ENCODE data around the gene PARP1. TPM values are rescaled to one million over a fixed set of nuclear protein-coding genes. Genes with fewer than 3 reads are reported as not detected.
"Not testable (repeated sequence)": the region's sequence is repeated elsewhere in the genome, so short reads cannot be mapped to it uniquely, and the experiment has no call there.

Gene PARP1
- total RNA-seq, 2 experiments from 2014 or later, result 237 to 242 TPM

GRCh38 chr1:226428348-226428747 is 20.5 kb upstream of the PARP1 start:
- Mint-ChIP-seq H3K9me3 (ENCODE audit: low read depth) (no peaks in the 10 kb centered on the region), H3K4me1 (peaks cover 22% of the 10 kb centered on the region), H3K4me3 (no peak overlapping the region), H3K27me3 (no peaks in the 10 kb centered on the region), H3K36me3 (ENCODE audit: low read depth) (no peaks in the 10 kb centered on the region), H3K27ac (no peak overlapping the region)
- intact Hi-C loops (cut with DNase I, micrococcal nuclease), result loop anchor here in 1 of 2 experiments (5.0 kb wide), 1 partner anchor 179 kb away; no protein-coding TSS in a partner anchor
- CTCF ChIA-PET, result no interaction called here
- ATAC-seq (no peak), DNase-seq (no peak)
- POLR2A ChIA-PET, result no interaction called here

GRCh38 chr1:226427131-226427530 is 19.2 kb upstream of the PARP1 start:
- ChIA-PET POLR2A (no interaction called here), CTCF (interaction anchor here (2.4 kb wide), 1 partner anchor 18 kb away, joined by 8 read pairs; no protein-coding TSS in a partner anchor)
- ATAC-seq, result no peak
- Mint-ChIP-seq H3K27me3 (no peaks in the 10 kb centered on the region), H3K9me3 (ENCODE audit: low read depth) (no peaks in the 10 kb centered on the region), H3K27ac (no peak overlapping the region), H3K36me3 (ENCODE audit: low read depth) (no peaks in the 10 kb centered on the region), H3K4me1 (peaks cover 22% of the 10 kb centered on the region), H3K4me3 (no peak overlapping the region)
- intact Hi-C loops (cut with DNase I, micrococcal nuclease), result loop anchor here in 1 of 2 experiments (5.0 kb wide), 1 partner anchor 180 kb away; no protein-coding TSS in a partner anchor
- DNase-seq, result no peak

DNA sequence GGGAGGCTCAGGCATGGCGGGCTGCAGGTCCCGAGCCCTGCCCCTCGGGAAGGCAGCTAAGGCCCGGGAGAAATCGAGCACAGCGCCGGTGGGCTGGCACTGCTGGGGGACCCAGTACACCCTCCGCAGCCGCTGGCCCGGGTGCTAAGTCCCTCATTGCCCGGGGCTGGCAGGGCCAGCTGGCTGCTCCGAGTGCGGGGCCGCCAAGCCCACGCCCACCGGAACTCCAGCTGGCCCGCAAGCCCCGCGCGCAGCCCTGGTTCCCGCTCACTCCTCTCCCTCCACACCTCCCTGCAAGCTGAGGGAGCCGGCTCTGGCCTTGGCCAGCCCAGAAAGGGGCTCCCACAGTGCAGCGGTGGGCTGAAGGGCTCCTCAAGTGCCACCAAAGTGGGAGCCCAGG is 18.5 kb upstream of the PARP1 start:
- intact Hi-C loops (cut with DNase I, micrococcal nuclease), result loop anchor here in 1 of 2 experiments (5.0 kb wide), 1 partner anchor 181 kb away; no protein-coding TSS in a partner anchor
- H3K4me3 Mint-ChIP-seq; DNase-seq; H3K36me3 Mint-ChIP-seq (ENCODE audit: low read depth); ATAC-seq; H3K27ac Mint-ChIP-seq; H3K9me3 Mint-ChIP-seq (ENCODE audit: low read depth); H3K27me3 Mint-ChIP-seq: not testable (repeated sequence)
- CTCF ChIA-PET, result interaction anchor here (1.8 to 2.4 kb wide), 3 partner anchors 18 to 121 kb away, joined by 7 to 18 read pairs (median 8); partner anchors contain the start of gene PARP1
- POLR2A ChIA-PET, result interaction anchor here (1.8 kb wide), 1 partner anchor 18 kb away, joined by 7 read pairs; the partner anchor contains the start of gene PARP1
- peaks cover 22% of the 10 kb centered on the region for H3K4me1 Mint-ChIP-seq

- H3K36me3 Mint-ChIP-seq (ENCODE audit: low read depth), result no peaks in the 10 kb centered on the region
- peak overlapping the region; percentile 70 for H3K4me3 Mint-ChIP-seq
- DNase-seq (peak; percentile 68), ATAC-seq (peak; percentile 75)
- POLR2A ChIA-PET, result interaction anchor here (0.6 to 1.8 kb wide), 4 partner anchors 17 to 79 kb away, joined by 3 to 7 read pairs (median 5); partner anchors contain the start of gene PARP1
- CTCF ChIA-PET, result interaction anchor here (0.6 to 2.4 kb wide), 7 partner anchors 18 to 260 kb away, joined by 3 to 18 read pairs (median 6); partner anchors contain the start of gene PARP1
- no peaks in the 10 kb centered on the region for H3K27me3 Mint-ChIP-seq
- peaks cover 22% of the 10 kb centered on the region for H3K4me1 Mint-ChIP-seq
- intact Hi-C loops (cut with DNase I, micrococcal nuclease), result loop anchor here (1.0 to 5.0 kb wide), 4 partner anchors 17 to 182 kb away; partner anchors contain the start of genes PARP1 (in 1 of the 2) and STUM (in 1 of the 2)
- H3K27ac Mint-ChIP-seq, result peak overlapping the region; percentile 67
- no peaks in the 10 kb centered on the region for H3K9me3 Mint-ChIP-seq (ENCODE audit: low read depth)
Observed at GRCh38 chr1:226425431-226426031, 17.6 kb upstream of the PARP1 start.

- no peak overlapping the region for H3K4me3 Mint-ChIP-seq
- POLR2A ChIA-PET, result interaction anchor here (0.6 to 1.8 kb wide), 4 partner anchors 17 to 79 kb away, joined by 3 to 7 read pairs (median 5); partner anchors contain the start of gene PARP1
- H3K4me1 Mint-ChIP-seq, result peaks cover 22% of the 10 kb centered on the region
- no peak overlapping the region for H3K27ac Mint-ChIP-seq
- intact Hi-C loops (cut with DNase I, micrococcal nuclease), result loop anchor here (1.0 to 5.0 kb wide), 4 partner anchors 17 to 182 kb away; partner anchors contain the start of genes PARP1 (in 1 of the 2) and STUM (in 1 of the 2)
- H3K27me3 Mint-ChIP-seq, result no peaks in the 10 kb centered on the region
- DNase-seq, result no peak
- peak; percentile 35 for ATAC-seq
- H3K36me3 Mint-ChIP-seq (ENCODE audit: low read depth), result no peaks in the 10 kb centered on the region
- CTCF ChIA-PET, result interaction anchor here (1.0 to 1.9 kb wide), 6 partner anchors 18 to 122 kb away, joined by 3 to 18 read pairs (median 6); partner anchors contain the start of gene PARP1
- no peaks in the 10 kb centered on the region for H3K9me3 Mint-ChIP-seq (ENCODE audit: low read depth)
Observed at GRCh38 chr1:226425004-226425378, 17.1 kb upstream of the PARP1 start.

GRCh38 chr1:226424221-226425003 is 16.5 kb upstream of the PARP1 start:
- H3K27me3 Mint-ChIP-seq, result no peaks in the 10 kb centered on the region

GRCh38 chr1:226422478-226422877 is 14.6 kb upstream of the PARP1 start:
- H3K27ac Mint-ChIP-seq, result no peak overlapping the region
- no peaks in the 10 kb centered on the region for H3K36me3 Mint-ChIP-seq (ENCODE audit: low read depth)
- H3K4me1 Mint-ChIP-seq, result peaks cover 16% of the 10 kb centered on the region
- intact Hi-C loops (cut with DNase I, micrococcal nuclease), result no loop called here
- CTCF ChIA-PET, result interaction anchor here (0.7 to 1.6 kb wide), 3 partner anchors 12 to 204 kb away, joined by 3 read pairs; no protein-coding TSS in a partner anchor
- no peaks in the 10 kb centered on the region for H3K27me3 Mint-ChIP-seq
- H3K4me3 Mint-ChIP-seq, result no peak overlapping the region
- POLR2A ChIA-PET, result no interaction called here
- ATAC-seq (no peak), DNase-seq (no peak)
- H3K9me3 Mint-ChIP-seq (ENCODE audit: low read depth), result no peaks in the 10 kb centered on the region

More at GRCh38 chr1:226424221-226425003, 16.5 kb upstream of the PARP1 start:
- Mint-ChIP-seq H3K4me1 (peaks cover 22% of the 10 kb centered on the region), H3K4me3 (no peak overlapping the region), H3K9me3 (ENCODE audit: low read depth) (no peaks in the 10 kb centered on the region), H3K27ac (no peak overlapping the region), H3K36me3 (ENCODE audit: low read depth) (no peaks in the 10 kb centered on the region)
- DNase-seq (peak; percentile 28), ATAC-seq (peak; percentile 66)
- intact Hi-C loops (cut with DNase I, micrococcal nuclease), result loop anchor here (1.0 to 5.0 kb wide), 5 partner anchors 16 to 184 kb away; partner anchors contain the start of genes PARP1 (in 1 of the 2) and STUM (in 1 of the 2)
- POLR2A ChIA-PET, result interaction anchor here (1.8 kb wide), 1 partner anchor 16 kb away, joined by 7 read pairs; the partner anchor contains the start of gene PARP1
- CTCF ChIA-PET, result interaction anchor here (0.7 to 1.9 kb wide), 8 partner anchors 8 to 123 kb away, joined by 3 to 18 read pairs (median 4); partner anchors contain the start of gene PARP1

- ChIA-PET POLR2A (interaction anchor here (0.6 kb wide), 1 partner anchor 215 kb away, joined by 6 read pairs; no protein-coding TSS in a partner anchor), CTCF (interaction anchor here (0.6 to 2.2 kb wide), 2 partner anchors 12 to 186 kb away, joined by 3 to 17 read pairs; partner anchors contain the start of gene PARP1)
- H3K4me1 Mint-ChIP-seq, result peaks cover 9% of the 10 kb centered on the region
- H3K27ac Mint-ChIP-seq, result no peak overlapping the region
- intact Hi-C loops (cut with DNase I, micrococcal nuclease), result no loop called here
- no peaks in the 10 kb centered on the region for H3K27me3 Mint-ChIP-seq
- H3K9me3 Mint-ChIP-seq (ENCODE audit: low read depth), result no peaks in the 10 kb centered on the region
- no peaks in the 10 kb centered on the region for H3K36me3 Mint-ChIP-seq (ENCODE audit: low read depth)
- no peak overlapping the region for H3K4me3 Mint-ChIP-seq
- ATAC-seq (no peak), DNase-seq (no peak)
Observed at GRCh38 chr1:226420897-226421296, 13.0 kb upstream of the PARP1 start.

DNA sequence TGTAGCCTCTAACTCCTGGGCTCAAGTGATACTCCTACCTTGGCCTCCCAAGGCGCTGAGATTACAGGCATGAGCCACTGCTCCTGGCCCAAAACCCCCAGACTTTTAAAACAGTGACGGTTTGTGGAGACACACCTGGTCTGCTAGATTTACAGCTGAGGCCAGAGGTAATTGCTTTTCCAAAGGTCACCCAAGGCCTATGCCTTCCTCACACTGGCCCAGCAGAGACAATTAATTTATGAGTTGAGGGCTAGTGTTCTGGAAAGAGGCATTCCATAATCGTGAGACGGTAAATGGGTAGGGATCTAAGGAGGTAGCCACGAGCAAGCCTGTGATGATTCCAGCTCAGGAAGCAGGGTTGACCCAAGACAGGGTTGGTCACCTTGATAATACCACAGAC is 12.4 kb upstream of the PARP1 start:
- CTCF ChIA-PET, result interaction anchor here (0.6 to 2.2 kb wide), 2 partner anchors 12 to 187 kb away, joined by 3 to 17 read pairs; partner anchors contain the start of gene PARP1
- H3K4me3 Mint-ChIP-seq, result no peak overlapping the region
- ATAC-seq, result no peak
- no peaks in the 10 kb centered on the region for H3K9me3 Mint-ChIP-seq (ENCODE audit: low read depth)
- peaks cover 3% of the 10 kb centered on the region for H3K4me1 Mint-ChIP-seq
- intact Hi-C loops (cut with DNase I, micrococcal nuclease), result no loop called here
- DNase-seq, result no peak
- H3K36me3 Mint-ChIP-seq (ENCODE audit: low read depth), result no peaks in the 10 kb centered on the region
- H3K27me3 Mint-ChIP-seq, result no peaks in the 10 kb centered on the region
- H3K27ac Mint-ChIP-seq, result no peak overlapping the region
- POLR2A ChIA-PET, result interaction anchor here (0.6 kb wide), 1 partner anchor 216 kb away, joined by 6 read pairs; no protein-coding TSS in a partner anchor

DNA sequence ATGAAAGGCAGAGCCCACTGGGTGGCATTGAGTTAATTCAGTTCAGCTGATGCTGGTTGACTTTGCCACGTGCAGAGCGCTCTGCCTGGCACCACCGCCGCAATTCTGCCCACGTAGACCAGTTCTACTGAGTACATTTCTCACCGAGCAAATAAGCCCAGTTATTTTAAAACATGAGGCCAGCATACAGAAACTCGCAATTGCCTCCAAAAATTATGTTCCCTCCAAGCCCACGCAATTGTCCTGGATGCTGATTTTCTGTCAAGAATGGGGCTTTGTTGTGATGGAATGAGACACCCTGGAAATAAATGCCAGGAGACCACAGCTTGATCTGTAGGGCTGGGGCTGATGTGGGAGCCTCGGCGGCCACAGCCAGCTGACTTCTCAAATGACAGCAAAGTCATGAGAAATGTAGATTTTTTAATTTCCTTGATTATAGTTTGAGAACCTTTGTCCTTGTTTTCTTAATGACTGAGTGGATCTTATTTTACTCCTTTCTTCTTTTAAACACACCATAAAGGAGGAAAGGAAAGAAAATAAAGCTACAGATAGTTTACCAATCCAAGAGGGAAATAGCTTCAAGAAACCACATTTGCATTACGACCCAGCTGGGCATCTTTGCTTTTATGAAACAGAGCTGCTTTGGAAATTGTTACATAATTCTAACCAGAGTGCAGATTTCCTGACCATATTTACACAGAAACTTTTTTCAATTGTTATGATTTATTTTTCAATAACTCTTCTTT is 11.6 kb upstream of the PARP1 start:
- ChIA-PET CTCF (interaction anchor here (0.5 to 2.2 kb wide), 3 partner anchors 11 to 971 kb away, joined by 3 to 17 read pairs (median 4); partner anchors contain the start of gene PARP1), POLR2A (no interaction called here)
- intact Hi-C loops (cut with DNase I, micrococcal nuclease), result no loop called here
- H3K27me3 Mint-ChIP-seq, result no peaks in the 10 kb centered on the region
- H3K9me3 Mint-ChIP-seq (ENCODE audit: low read depth), result no peaks in the 10 kb centered on the region
- no peak for DNase-seq
- H3K36me3 Mint-ChIP-seq (ENCODE audit: low read depth), result no peaks in the 10 kb centered on the region
- ATAC-seq, result no peak
- H3K4me1 Mint-ChIP-seq, result peaks cover 3% of the 10 kb centered on the region
- H3K4me3 Mint-ChIP-seq, result no peak overlapping the region
- H3K27ac Mint-ChIP-seq, result no peak overlapping the region

All from activated CD4-positive, alpha-beta T cell treated with anti-CD3 and anti-CD28 coated beads for 36 hours (primary cell).